Smooth muscle cell (in vitro differentiated cells): ENCODE results near the gene FIGNL1. TPM values are rescaled to one million over a fixed set of nuclear protein-coding genes. Genes with fewer than 3 reads are reported as not detected.

Source experiments
- DNase-seq: peaks from one replicate; lab custom pipeline; 2025; ENCODE audit not compliant: unreplicated experiment; lab: John Stamatoyannopoulos, UW
- H2AFZ ChIP-seq: fragments of 200-600 bp; sonication (generic); 2 replicates; pipeline ENCODE4 v1.6.0; 2016; ENCODE audit warnings: antibody characterized with exemption, low read depth, mild to moderate bottlenecking
- H3F3A ChIP-seq: fragments of 200-600 bp; sonication (generic); 2 replicates; pipeline ENCODE4 v1.6.0; 2017; ENCODE audit warnings: antibody characterized with exemption, low read depth
- H3K27ac ChIP-seq: fragments of 200-600 bp; sonication (generic); 2 replicates; pipeline ENCODE4 v1.5.1; 2016; ENCODE audit warnings: low read depth, mild to moderate bottlenecking
- H3K27me3 ChIP-seq: fragments of 200-600 bp; sonication (generic); 2 replicates; pipeline ENCODE4 v1.6.1; 2016; ENCODE audit warnings: low read depth, mild to moderate bottlenecking
- H3K36me3 ChIP-seq: fragments of 200-600 bp; sonication (generic); 2 replicates; pipeline ENCODE4 v1.5.1; 2016; ENCODE audit warnings: low read depth
- H3K4me1 ChIP-seq: fragments of 200-600 bp; sonication (generic); 2 replicates; pipeline ENCODE4 v1.5.1; 2016; ENCODE audit warnings: low read depth
- H3K4me2 ChIP-seq: fragments of 200-600 bp; sonication (generic); 2 replicates; pipeline ENCODE4 v1.6.0; 2016; ENCODE audit warnings: mild to moderate bottlenecking
- H3K4me3 ChIP-seq: fragments of 200-600 bp; sonication (generic); 2 replicates; pipeline ENCODE4 v1.5.1; 2016; ENCODE audit warnings: mild to moderate bottlenecking
- H3K79me2 ChIP-seq: fragments of 200-600 bp; sonication (generic); 2 replicates; pipeline ENCODE4 v1.6.0; 2016; ENCODE audit warnings: low read depth, mild to moderate bottlenecking
- H3K9ac ChIP-seq: fragments of 200-600 bp; sonication (generic); 2 replicates; pipeline ENCODE4 v1.6.0; 2016; ENCODE audit warnings: low read depth
- H3K9me3 ChIP-seq: fragments of 200-600 bp; sonication (generic); replicated peaks from 2 replicates; pipeline ENCODE4 v1.5.1; 2016; ENCODE audit warnings: low read depth
- H4K20me1 ChIP-seq: fragments of 200-600 bp; sonication (generic); 2 replicates; pipeline ENCODE4 v1.6.0; 2016; ENCODE audit warnings: low read depth
- WGBS: methylation state at CpG from one replicate; pipeline ENCODE4 v1.1.7; 2016; ENCODE audit warnings: low lambda C conversion rate; 5-methylcytosine and 5-hydroxymethylcytosine counted together
- polyA plus RNA-seq: library from polyadenylated mRNA; unstranded; fragments of >200 nt; fragmentation: Nextera tagmentation; extraction: Ambion mirVana; gene quantifications from 2 replicates; pipeline ENCODE4 v1.2.1, GENCODE V29; 2016
- total RNA-seq: library from RNA; depleted of rRNA; stranded (reverse); fragments of >200 nt; gene quantifications from 2 replicates; pipeline ENCODE4 v1.2.3, GENCODE V29; 2014
- TF ChIP-seq, protein P1 (sequence below): fragments of 200-600 bp; sonication (generic); IDR thresholded peaks from 2 replicates; pipeline ENCODE4 v1.5.1; 2017; ENCODE audit warnings: borderline replicate concordance, mild to moderate bottlenecking, antibody characterized with exemption; ENCODE audit not compliant: insufficient read depth, poor library complexity, severe bottlenecking

The FIGNL1 gene
- total and polyA plus RNA-seq, 2 experiments from 2014 or later = 6.3 to 10.8 TPM

GRCh38 chr7:50486512-50486911, 36.4 kb upstream of the FIGNL1 start:
- TF ChIP-seq, protein P1, sequence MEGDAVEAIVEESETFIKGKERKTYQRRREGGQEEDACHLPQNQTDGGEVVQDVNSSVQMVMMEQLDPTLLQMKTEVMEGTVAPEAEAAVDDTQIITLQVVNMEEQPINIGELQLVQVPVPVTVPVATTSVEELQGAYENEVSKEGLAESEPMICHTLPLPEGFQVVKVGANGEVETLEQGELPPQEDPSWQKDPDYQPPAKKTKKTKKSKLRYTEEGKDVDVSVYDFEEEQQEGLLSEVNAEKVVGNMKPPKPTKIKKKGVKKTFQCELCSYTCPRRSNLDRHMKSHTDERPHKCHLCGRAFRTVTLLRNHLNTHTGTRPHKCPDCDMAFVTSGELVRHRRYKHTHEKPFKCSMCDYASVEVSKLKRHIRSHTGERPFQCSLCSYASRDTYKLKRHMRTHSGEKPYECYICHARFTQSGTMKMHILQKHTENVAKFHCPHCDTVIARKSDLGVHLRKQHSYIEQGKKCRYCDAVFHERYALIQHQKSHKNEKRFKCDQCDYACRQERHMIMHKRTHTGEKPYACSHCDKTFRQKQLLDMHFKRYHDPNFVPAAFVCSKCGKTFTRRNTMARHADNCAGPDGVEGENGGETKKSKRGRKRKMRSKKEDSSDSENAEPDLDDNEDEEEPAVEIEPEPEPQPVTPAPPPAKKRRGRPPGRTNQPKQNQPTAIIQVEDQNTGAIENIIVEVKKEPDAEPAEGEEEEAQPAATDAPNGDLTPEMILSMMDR = no peak
- H3K27me3 ChIP-seq = no peaks in the 10 kb centered on the region
- H3K9ac ChIP-seq = no peak overlapping the region
- H3F3A ChIP-seq = no peaks in the 10 kb centered on the region
- H4K20me1 ChIP-seq = no peaks in the 10 kb centered on the region
- no peaks in the 10 kb centered on the region for H3K36me3 ChIP-seq
- no peak overlapping the region for H2AFZ ChIP-seq
- H3K4me3 ChIP-seq = no peak overlapping the region
- H3K79me2 ChIP-seq = no peaks in the 10 kb centered on the region
- H3K4me2 ChIP-seq = no peak overlapping the region
- no peaks in the 10 kb centered on the region for H3K4me1 ChIP-seq
- WGBS = 96% methylated on average over 1 of the region's 1 CpG
- H3K27ac ChIP-seq = no peak overlapping the region
- H3K9me3 ChIP-seq = no peaks in the 10 kb centered on the region
- no peak for DNase-seq

DNA sequence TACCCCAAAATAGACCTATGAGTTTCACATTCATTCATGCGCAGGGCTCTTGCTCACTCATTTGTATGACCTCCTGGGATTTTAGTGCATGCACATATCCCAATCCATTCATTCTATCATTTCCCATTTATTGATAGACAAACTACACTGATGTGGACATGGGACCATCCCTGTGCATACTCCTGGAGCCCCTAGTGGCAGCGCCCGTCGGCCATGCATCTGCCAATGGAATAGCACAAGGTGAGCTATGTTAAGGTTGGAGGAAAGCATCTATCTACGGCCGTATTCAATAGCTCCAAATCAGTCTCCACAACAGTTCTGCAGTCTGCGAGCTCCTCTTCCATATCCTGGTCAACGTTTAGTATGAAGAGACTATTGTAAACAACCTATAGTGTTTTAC, 31.7 kb upstream of the FIGNL1 start:
- Histone ChIP-seq H3K9me3 (no peaks in the 10 kb centered on the region), H3K36me3 (no peaks in the 10 kb centered on the region), H2AFZ (no peak overlapping the region), H3K4me2 (no peak overlapping the region), H3K27me3 (no peaks in the 10 kb centered on the region), H3F3A (no peaks in the 10 kb centered on the region), H3K4me3 (no peak overlapping the region), H3K9ac (no peak overlapping the region), H4K20me1 (no peaks in the 10 kb centered on the region), H3K4me1 (no peaks in the 10 kb centered on the region), H3K79me2 (no peaks in the 10 kb centered on the region), H3K27ac (no peak overlapping the region)
- no peak for DNase-seq
- 87% methylated on average over 8 of the region's 8 CpGs for WGBS
- TF ChIP-seq, protein P1 = no peak

DNA sequence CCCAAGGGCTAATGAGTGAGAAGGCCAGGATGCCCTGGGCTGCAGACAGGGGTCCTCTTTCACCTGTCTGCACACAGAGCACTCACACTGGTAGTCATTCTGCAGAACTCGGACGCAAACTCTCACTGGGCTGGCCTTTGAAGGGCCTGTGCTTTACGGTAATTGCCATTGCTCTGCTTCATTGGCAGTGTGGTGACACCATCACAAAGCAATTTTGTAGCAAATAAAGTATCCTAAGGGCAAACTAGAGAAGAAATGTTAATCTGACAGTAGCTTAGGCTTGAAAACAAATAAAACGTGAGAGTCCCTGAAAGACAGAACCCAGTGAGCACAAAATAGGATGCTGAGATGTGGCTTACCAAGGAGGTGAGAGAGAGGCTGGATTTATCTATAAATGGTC, 30.6 kb upstream of the FIGNL1 start:
- WGBS = 46% methylated on average over 4 of the region's 4 CpGs
- no peak overlapping the region for H3K4me2 ChIP-seq
- no peak overlapping the region for H3K9ac ChIP-seq
- no peaks in the 10 kb centered on the region for H3K9me3 ChIP-seq
- TF ChIP-seq, protein P1 = no peak
- H3F3A ChIP-seq = no peaks in the 10 kb centered on the region
- DNase-seq = no peak
- no peaks in the 10 kb centered on the region for H4K20me1 ChIP-seq
- no peak overlapping the region for H3K27ac ChIP-seq
- H3K4me3 ChIP-seq = no peak overlapping the region
- no peaks in the 10 kb centered on the region for H3K4me1 ChIP-seq
- no peak overlapping the region for H2AFZ ChIP-seq
- no peaks in the 10 kb centered on the region for H3K36me3 ChIP-seq
- H3K79me2 ChIP-seq = no peaks in the 10 kb centered on the region
- H3K27me3 ChIP-seq = no peaks in the 10 kb centered on the region

DNA sequence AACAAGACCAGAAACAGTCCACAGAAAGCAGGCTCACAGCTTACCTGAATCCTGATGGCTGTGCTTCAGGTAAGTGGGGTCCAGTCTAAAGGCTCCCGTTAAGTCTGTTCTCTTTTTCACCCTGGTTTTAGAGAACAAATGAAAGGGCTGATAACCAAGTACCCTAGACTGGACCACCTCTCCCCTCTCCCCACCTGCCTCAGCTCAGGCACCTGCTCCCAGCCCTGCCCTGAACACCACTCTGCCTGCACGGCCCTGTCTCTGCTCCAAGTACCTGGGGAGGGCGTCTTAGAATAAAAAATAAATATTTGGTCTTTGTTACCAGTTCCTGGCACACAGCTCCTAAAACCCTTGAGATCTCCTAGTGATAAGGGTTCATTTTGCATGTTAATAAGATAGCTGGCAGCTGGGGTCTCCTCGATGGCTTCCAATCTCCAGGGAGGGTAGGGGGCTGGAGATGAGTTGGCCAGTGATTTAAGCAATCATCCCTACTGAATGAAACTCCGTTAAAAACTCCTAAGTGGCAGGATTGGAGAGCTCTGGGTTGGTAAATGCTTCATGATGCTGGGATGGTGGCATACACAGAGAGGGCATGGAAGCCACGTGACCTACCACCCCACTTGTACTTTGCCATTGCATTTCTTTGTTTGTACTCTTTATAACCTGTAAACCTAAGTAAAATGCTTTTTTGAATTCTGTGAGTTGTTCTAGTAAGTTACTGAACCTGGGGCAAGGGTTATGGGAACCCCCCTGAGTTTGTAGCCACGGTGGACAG, 29.8 kb upstream of the FIGNL1 start:
- H3K79me2 ChIP-seq = no peaks in the 10 kb centered on the region
- H3K9ac ChIP-seq = no peak overlapping the region
- TF ChIP-seq, protein P1 = no peak
- no peaks in the 10 kb centered on the region for H4K20me1 ChIP-seq
- no peak overlapping the region for H2AFZ ChIP-seq
- H3F3A ChIP-seq = no peaks in the 10 kb centered on the region
- WGBS = 95% methylated on average over 7 of the region's 7 CpGs
- DNase-seq = no peak
- H3K4me2 ChIP-seq = no peak overlapping the region
- no peaks in the 10 kb centered on the region for H3K4me1 ChIP-seq
- H3K27me3 ChIP-seq = no peaks in the 10 kb centered on the region
- no peak overlapping the region for H3K27ac ChIP-seq
- H3K4me3 ChIP-seq = no peak overlapping the region
- H3K9me3 ChIP-seq = no peaks in the 10 kb centered on the region
- no peaks in the 10 kb centered on the region for H3K36me3 ChIP-seq
